GM12892 (cell line): ENCODE measurements around the gene PDF.

Experiments used
- POLR2A ChIP-seq: IDR thresholded peaks from 2 replicates; pipeline ENCODE4 v1.6.1; 2011; ENCODE audit warnings: low read depth, low read length, control low read depth
- POLR2AphosphoS5 ChIP-seq: IDR thresholded peaks from 2 replicates; pipeline ENCODE4 v1.6.1; 2011; ENCODE audit warnings: low read depth, low read length, control low read depth

DNA sequence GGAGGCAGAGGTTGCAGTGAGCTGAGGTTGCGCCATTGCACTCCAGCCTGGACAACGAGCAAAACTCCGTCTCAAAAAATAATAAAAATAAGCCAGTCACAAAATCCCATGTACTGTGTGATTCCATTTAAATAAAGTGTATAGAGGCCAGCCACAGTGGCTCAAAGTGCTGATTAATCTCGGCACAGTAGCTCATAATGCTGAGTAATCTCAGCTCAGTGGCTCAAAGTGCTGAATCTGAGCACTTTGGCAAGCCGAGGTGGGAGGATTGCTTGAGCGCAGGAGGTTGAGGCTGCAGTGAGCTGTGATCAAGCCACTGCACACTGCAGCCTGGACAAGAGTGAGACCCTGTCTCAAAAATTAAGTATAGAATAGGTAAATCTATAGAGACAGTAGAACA, 16.3 kb upstream of the PDF start:
- TF ChIP-seq POLR2AphosphoS5 (no peak), POLR2A (no peak)
